ENCODE results near the gene CDC42BPB.
A peak's percentile ranks its signal among the peaks of the same experiment; 100 is the strongest.

The CDC42BPB gene

DNA sequence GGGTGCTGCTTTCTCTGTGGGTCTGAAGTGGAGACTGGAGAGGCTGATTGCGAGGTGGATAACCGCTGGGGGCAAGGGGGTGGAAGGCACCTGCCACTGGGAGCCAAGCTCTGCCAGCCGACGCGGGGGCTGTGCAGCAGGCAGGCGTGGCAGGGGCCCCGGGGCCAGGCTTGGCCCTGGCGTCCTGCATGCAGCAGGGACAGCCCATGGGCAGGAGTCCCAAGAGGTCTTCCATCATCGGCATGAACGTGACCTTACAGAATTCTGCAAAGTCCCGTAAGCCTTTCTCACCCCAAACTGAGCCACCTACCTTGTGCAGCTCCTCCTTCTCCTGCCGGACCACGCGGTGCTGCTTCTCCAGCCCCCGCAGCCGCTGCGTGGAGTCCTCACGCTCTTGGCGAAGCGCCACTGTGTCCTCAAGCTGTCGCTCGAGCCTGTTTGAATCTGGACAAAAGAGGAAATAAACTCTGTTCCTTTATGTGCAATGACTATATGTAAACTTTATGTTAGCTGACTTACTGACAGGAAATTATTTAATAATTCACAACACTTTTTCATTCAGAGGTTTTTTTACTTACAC is 83.6 kb downstream of the CDC42BPB start:
- Histone ChIP-seq H3K9me3 (ENCODE audit: insufficient read depth, low read length) (no peaks in the 10 kb centered on the region), H4K20me1 (ENCODE audit: insufficient read depth, low read length) (no peaks in the 10 kb centered on the region), H3K79me2 (ENCODE audit: low read length) (no peaks in the 10 kb centered on the region), H3K4me1 (ENCODE audit: low read length) (peaks cover 15% of the 10 kb centered on the region), H3K27ac (ENCODE audit: low read length) (no peak overlapping the region), H3K4me2 (ENCODE audit: low read length) (no peak overlapping the region), H3K4me3 (ENCODE audit: low read length) (no peak overlapping the region), H3K36me3 (replicated peaks; ENCODE audit: low read depth, low read length) (no peaks in the 10 kb centered on the region), H3K27me3 (ENCODE audit: low read depth, low read length) (no peaks in the 10 kb centered on the region), H2AFZ (ENCODE audit: low read depth, low read length) (no peak overlapping the region), H3K9ac (ENCODE audit: low read length) (no peak overlapping the region)
- TF ChIP-seq EZH2phosphoT487 (IDR thresholded peaks at IDR 0.05; ENCODE audit: low read depth): no peak
- TF ChIP-seq, protein P1, sequence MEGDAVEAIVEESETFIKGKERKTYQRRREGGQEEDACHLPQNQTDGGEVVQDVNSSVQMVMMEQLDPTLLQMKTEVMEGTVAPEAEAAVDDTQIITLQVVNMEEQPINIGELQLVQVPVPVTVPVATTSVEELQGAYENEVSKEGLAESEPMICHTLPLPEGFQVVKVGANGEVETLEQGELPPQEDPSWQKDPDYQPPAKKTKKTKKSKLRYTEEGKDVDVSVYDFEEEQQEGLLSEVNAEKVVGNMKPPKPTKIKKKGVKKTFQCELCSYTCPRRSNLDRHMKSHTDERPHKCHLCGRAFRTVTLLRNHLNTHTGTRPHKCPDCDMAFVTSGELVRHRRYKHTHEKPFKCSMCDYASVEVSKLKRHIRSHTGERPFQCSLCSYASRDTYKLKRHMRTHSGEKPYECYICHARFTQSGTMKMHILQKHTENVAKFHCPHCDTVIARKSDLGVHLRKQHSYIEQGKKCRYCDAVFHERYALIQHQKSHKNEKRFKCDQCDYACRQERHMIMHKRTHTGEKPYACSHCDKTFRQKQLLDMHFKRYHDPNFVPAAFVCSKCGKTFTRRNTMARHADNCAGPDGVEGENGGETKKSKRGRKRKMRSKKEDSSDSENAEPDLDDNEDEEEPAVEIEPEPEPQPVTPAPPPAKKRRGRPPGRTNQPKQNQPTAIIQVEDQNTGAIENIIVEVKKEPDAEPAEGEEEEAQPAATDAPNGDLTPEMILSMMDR (IDR thresholded peaks at IDR 0.05; ENCODE audit: low read depth, low read length): no peak

DNA sequence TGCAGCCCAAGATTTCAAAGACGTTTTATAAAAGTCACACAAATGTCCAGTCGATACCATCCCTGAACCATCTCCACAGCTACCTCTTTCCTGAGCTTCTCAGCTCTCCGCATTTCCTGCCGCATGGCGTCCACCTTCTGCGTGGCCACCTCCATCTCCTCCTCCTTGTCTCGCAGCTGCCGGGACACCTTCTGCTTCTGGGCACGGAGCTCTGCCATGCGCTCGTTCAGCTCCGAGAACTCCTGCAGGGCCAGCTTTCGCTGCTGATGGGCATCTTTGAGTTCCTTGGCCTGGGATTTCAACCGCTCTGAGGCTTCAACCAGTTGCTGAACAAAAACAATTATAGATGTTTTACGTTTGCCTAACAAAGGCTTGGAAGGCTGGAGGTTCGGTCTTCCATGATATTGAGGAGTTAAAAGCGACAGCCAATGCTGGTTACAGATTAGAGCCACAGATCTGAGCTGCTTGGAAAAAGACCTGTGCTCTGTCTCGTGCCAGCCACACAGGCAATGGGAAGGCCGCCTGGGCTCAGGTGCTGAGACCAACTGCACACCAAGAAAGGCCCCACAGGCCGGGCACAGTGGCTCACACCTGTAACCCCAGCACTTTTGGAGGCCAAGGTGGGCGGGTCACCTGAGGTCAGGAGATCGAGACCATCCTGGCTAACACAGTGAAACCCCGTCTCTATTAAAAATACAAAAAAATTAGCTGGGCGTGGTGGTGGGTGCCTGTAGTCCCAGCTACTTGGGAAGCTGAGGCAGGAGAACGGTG is 85.3 kb downstream of the CDC42BPB start:
- H3K36me3 ChIP-seq (replicated peaks; ENCODE audit: low read depth, low read length): no peaks in the 10 kb centered on the region
- H3K4me2 ChIP-seq (ENCODE audit: low read length): no peak overlapping the region
- TF ChIP-seq, protein P1 (IDR thresholded peaks at IDR 0.05; ENCODE audit: low read depth, low read length): peak; percentile 4; the same call in 1 of the 2 replicates
- TF ChIP-seq EZH2phosphoT487 (IDR thresholded peaks at IDR 0.05; ENCODE audit: low read depth): no peak

DNA sequence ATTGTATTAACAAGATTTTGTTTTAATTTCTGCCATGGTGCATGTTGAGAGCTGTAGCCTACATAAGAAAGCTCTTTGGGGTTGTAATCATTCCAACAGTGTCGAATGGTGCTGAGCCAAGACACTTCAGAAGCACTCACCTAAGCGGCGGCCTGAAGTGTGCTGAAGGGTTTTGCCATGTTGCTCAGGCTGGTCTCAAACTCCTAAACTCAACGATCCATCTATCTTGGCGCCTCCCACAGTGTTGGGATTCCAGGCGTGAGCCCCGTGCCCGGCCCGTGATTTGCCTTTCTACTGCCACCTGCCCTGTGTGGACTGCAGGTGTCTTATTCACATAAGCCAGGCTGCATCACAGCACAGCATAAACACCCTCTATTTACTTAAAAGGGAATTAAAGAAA is 86.0 kb downstream of the CDC42BPB start:
- Histone ChIP-seq H3K79me2 (ENCODE audit: low read length) (no peaks in the 10 kb centered on the region), H3K9me3 (ENCODE audit: insufficient read depth, low read length) (no peaks in the 10 kb centered on the region), H3K36me3 (replicated peaks; ENCODE audit: low read depth, low read length) (no peaks in the 10 kb centered on the region), H3K9ac (ENCODE audit: low read length) (no peak overlapping the region), H3K4me3 (ENCODE audit: low read length) (no peak overlapping the region), H3K4me2 (ENCODE audit: low read length) (no peak overlapping the region), H2AFZ (ENCODE audit: low read depth, low read length) (no peak overlapping the region), H3K27me3 (ENCODE audit: low read depth, low read length) (no peaks in the 10 kb centered on the region), H3K4me1 (ENCODE audit: low read length) (peaks cover 15% of the 10 kb centered on the region), H3K27ac (ENCODE audit: low read length) (no peak overlapping the region), H4K20me1 (ENCODE audit: insufficient read depth, low read length) (no peaks in the 10 kb centered on the region)
- no peak for TF ChIP-seq EZH2phosphoT487 (IDR thresholded peaks at IDR 0.05; ENCODE audit: low read depth)
- TF ChIP-seq, protein P1 (IDR thresholded peaks at IDR 0.05; ENCODE audit: low read depth, low read length): no peak

More for the DNA sequence above, 85.3 kb downstream of the CDC42BPB start:
- no peak overlapping the region for H3K9ac ChIP-seq (ENCODE audit: low read length)
- H3K79me2 ChIP-seq (ENCODE audit: low read length): no peaks in the 10 kb centered on the region
- H2AFZ ChIP-seq (ENCODE audit: low read depth, low read length): no peak overlapping the region
- H3K27ac ChIP-seq (ENCODE audit: low read length): no peak overlapping the region
- H3K4me3 ChIP-seq (ENCODE audit: low read length): no peak overlapping the region
- peaks cover 15% of the 10 kb centered on the region for H3K4me1 ChIP-seq (ENCODE audit: low read length)
- H3K27me3 ChIP-seq (ENCODE audit: low read depth, low read length): no peaks in the 10 kb centered on the region
- H4K20me1 ChIP-seq (ENCODE audit: insufficient read depth, low read length): no peaks in the 10 kb centered on the region
- H3K9me3 ChIP-seq (ENCODE audit: insufficient read depth, low read length): no peaks in the 10 kb centered on the region

DNA sequence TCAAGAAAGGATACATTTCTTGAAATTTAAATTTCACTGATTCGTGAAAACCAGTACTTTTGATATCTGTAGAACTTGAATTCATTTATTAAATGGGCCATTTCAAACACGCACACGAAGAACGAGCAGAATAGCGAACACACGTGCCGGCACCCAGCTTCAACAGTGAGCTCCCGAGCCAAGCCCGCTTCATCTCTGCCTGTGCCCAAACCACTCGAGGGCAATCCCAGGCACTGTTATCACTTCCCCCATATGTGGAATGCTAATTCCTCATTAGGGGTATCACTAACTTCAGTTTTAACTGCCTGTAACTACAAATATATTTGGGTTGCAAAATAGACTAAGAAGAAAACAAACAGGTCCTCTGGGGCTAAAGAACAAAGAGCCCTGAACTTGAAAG is 86.9 kb downstream of the CDC42BPB start:
- Histone ChIP-seq H3K4me3 (ENCODE audit: low read length) (no peak overlapping the region), H3K79me2 (ENCODE audit: low read length) (no peaks in the 10 kb centered on the region), H3K9me3 (ENCODE audit: insufficient read depth, low read length) (no peaks in the 10 kb centered on the region), H2AFZ (ENCODE audit: low read depth, low read length) (no peak overlapping the region), H3K9ac (ENCODE audit: low read length) (no peak overlapping the region), H3K36me3 (replicated peaks; ENCODE audit: low read depth, low read length) (no peaks in the 10 kb centered on the region), H3K4me2 (ENCODE audit: low read length) (no peak overlapping the region), H3K4me1 (ENCODE audit: low read length) (peaks cover 11% of the 10 kb centered on the region), H4K20me1 (ENCODE audit: insufficient read depth, low read length) (no peaks in the 10 kb centered on the region), H3K27ac (ENCODE audit: low read length) (no peak overlapping the region), H3K27me3 (ENCODE audit: low read depth, low read length) (no peaks in the 10 kb centered on the region)
- TF ChIP-seq EZH2phosphoT487 (IDR thresholded peaks at IDR 0.05; ENCODE audit: low read depth): no peak
- TF ChIP-seq, protein P1 (IDR thresholded peaks at IDR 0.05; ENCODE audit: low read depth, low read length): no peak

All from OCI-LY3 (cell line).